GM21723 (cell line): ENCODE measurements around the gene PNCK.

Source experiments
- ATAC-seq: cut with Tn5 transposase; IDR thresholded peaks from one replicate; pipeline ENCODE4 v1.9.1; 2021; ENCODE audit warnings: mild to moderate bottlenecking, moderate library complexity; ENCODE audit not compliant: unreplicated experiment

The PNCK gene

GRCh38 chrX:153642655-153643430 lies 30.8 kb downstream of the PNCK start:
- no peak for ATAC-seq

DNA sequence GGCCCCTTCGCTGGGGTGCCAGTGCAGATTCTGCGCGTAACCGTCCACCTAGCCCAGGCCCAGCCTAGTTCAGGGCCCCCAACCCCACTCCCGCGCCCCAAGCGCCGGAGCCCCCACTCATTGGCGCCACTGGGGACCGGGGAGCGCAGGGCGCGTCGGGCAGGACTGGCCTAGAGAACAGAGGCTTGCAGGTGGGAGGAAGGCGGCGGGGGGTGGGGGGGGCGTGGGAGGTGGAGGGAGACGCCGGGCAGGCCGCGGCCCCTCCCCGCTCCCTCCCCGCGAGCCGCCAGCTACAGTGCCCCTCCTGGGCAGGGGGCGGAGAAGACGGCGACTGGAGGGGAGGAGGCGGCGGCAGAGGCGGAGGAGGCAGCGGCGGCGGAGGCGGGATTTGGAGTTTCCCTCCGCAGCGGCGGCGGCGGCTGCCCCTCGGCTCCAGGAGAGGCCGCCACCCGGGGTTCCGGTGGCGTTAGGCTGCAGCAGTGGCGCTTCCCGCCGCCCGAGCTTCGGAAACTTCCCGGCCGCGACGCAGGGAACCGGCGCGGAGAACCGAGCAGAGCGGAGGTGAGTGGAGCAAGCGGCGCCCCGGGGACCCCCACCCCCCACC lies 31.5 kb downstream of the PNCK start:
- no peak for ATAC-seq

- no peak for ATAC-seq
Measured at GRCh38 chrX:153641627-153642026, 32.0 kb downstream of the PNCK start.

DNA sequence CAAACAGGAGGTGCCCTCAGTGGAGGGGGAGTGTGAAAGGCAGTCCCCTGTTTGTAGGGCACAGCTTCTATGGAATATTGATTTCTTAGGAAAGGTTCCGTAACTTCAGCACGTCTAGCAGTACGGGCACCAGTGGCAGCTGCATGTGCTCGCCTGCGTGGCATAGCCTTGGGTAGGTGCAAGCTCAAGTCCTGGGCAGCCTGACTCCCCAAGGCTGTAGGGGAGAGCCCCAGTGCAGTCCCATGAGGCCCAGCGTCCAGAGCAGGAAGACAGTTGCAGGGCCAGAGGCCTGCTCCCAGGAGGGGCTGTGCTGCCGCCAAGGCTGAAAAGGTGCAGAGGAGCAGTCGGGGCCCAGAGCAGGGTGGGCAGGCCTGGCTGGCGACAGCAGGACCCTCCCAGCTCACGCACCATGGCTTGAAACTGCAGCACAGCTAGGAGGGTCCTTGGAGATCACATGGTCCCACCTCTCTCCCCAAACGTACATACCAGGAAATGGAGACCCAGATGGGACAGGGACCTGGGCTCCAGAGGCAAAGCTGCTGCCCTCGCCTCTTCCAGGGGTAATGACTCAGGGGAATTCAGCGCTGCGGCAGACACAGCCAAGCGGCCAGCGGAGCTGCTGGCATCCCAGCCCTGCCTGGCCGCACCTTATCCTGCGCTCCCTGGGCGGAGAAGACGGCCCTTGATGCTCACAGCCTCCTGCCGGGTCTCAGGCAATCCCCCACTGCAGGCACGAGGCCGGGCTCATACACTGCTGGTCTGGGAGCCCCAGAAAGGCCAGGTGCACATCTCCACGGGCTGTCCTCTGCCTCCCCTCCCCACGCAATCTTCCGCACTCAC lies 32.7 kb downstream of the PNCK start:
- no peak for ATAC-seq

DNA sequence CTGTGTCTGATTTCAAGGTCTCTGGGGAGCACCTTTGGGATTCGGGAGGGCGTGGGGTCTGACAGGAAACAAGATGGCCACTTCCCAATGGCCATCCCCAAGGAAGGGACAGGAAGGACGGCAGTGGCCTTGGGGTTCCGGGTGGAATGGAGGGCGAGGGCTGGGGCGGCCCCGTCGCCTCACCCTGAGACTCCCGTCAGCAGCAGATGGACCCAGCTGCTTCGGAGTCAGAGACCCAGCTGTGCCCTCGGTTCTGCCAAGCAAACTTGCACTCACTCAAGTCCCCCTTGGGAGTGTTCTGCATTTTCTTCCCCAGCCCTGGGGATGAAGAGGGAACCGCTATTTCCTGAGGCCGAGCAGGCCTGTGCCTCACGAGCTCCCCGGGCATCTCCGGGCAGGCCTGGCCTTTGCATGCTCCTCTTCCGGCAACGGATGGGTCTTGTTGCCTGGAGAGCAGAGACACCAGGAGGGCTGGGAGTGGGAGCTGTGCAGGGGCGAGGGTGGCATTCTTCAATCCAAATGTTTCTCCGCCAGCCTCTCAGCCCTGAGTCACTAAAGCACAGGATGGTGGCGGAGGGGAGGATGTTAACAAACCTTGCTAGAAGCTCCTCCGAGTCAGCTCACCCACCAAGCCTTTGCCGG lies 33.4 kb downstream of the PNCK start:
- no peak for ATAC-seq

DNA sequence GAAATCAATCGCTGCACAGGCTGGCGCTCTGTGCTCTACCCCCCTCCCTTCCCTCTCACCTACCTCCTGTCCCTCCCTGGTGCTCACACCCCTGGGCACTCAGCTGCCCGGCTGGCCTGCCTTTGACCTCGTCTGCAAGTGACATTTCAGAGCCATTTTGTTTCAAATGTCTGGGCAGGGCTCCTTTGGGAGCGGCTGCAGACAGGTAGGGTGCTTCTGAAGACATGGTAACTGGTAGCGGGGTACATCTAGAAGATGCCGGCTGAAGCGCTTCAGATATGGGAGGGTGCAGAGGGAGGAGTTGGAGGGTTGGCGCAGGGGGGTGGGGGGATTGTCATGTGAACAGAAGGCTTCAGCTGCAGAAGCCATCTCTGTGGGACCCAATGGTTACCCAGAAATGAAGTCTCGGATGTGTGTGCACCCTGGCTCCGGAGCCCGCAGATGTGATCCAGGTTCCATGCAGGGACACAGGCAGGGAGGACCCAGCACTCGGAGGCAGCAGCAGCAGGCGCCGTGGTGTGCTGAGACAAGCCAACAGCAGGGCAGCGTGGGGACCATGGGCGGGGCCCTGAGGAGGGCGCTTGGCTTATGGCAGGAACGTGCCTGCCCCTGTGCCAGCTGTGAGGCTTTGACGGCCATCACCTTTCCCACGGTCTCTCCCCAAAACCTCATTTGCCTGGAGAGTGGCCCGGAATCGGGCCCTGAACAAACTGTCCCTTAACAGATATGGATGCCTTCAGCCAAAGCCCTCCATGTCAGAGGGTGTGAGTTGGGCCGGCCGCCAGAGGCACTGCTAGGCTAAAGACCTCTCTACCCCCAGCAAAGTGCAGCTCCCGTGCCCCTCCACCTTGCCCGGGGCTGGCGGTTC lies 34.2 kb downstream of the PNCK start:
- ATAC-seq: no peak

DNA sequence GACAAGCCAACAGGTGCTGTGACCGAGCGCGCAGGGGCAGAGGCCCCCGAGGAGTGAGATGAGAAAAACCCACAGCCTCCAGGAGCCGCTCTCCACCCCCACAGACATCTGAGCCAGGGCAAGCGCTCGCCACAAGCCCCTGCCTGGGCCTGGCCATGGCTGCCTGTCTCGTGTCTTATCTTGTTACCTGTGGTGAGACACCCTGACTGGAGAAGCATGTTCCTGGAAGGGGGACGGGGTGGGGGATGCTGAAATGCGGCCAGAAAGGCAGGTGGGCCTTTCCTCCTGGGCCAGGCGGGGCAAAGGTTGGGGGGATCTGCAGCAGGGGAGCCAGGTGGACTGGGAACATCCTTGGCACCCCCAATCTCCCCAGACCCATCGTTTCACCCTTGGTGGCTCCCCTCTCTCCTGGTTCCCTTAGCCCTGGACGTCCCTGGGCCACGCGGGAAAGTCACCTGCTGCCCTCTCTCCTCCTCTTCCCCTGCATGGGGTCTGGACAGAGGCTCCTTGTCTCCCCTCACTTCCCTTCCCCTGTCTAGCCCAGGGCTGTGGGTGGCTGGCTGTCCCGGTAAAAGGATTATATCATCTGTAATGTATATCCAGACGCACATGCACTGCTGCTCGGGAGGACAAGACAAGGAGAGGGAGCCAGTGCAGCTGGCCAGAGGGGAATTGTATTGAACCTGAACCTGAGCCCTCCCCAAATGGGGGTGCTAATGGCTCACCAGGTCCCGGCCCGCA lies 35.0 kb downstream of the PNCK start:
- no peak for ATAC-seq

GRCh38 chrX:153638041-153638371 lies 35.6 kb downstream of the PNCK start:
- ATAC-seq: no peak

DNA sequence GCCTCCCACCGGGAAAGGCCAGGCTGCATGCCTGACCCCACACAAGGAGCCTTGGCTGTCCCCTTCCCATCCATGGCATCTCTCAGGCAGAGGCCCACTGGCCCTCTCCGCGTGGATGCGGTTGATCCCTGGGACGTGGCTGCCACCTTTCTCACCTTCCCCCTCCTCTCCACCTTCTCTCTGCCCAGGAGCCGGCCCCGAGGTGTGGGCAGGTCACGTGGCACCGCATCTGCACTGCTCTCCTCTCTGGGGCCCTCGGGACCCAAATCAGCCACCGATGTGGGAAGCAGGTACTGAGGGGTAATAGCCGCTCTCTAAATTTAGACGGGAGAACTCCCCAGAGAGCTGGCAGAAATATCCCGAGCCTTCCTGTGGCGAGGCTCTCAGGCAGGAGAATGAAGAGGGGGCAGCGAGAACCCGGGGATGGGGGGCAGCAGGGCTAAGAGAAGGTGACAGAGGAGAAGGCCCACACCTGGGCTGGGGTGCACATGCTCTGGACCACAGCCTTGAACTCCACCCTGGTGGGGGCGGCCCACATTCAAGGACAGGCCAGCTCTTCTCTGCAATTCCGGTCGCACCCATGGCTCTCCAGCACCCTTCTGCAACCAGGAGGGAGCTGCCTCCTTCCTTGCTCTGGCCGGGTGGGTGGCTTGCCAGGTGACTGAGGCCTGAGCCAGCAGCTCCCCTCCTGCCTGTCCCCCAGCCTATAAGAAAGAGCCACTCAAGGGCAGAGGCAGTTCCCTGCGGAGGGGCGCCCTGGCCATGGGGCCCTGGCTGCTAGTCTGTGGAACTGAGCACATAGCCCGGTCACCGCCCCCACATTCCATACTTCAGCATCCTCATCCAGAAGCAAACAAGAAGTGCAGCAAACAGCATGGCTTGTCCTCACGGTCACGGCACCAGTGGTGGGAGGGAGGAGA lies 36.2 kb downstream of the PNCK start:
- no peak for ATAC-seq

- no peak for ATAC-seq
Measured at GRCh38 chrX:153636716-153637115, 36.9 kb downstream of the PNCK start.

DNA sequence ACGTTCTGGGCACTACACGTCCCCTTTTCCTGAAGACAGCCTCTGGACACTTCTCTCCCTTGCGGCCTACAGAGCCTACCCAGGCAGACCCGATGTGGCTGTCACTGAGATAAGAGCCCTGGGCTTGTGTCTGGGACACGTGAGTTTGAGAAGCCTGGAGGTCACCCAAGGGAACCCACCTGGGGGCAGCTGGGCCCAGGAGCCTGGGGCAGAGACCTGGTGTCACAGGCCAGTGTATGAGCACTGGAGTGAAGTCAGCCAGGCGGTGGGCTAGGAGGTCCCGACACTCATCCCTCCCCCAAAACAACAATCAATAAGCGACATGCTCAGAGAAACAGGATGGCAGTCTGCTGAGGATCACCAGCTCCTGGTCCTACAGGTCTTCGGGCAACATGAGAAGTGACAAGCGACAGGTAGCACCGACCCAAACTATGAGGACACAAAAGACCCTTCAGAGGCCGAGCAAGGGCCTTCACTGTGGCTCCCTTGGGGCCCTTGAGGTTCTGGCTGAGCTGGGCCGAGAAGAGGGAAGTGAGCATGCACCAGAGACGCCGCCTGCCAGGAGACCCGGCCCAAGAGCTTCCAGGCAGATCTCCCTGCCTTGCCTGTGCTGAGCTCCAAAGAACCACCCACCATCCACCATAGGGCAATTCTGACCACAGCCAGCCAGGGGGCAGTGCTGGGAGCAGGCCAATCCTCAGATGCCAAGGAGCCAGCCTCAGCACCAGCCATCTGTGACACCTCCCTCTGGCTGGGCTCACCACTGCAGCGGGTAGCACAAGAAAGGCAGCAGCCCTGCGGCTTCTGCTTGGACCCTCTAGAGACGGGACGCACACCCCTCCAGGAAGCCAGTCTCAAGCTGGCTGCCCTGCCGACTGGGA lies 37.6 kb downstream of the PNCK start:
- ATAC-seq: peak; percentile 59

DNA sequence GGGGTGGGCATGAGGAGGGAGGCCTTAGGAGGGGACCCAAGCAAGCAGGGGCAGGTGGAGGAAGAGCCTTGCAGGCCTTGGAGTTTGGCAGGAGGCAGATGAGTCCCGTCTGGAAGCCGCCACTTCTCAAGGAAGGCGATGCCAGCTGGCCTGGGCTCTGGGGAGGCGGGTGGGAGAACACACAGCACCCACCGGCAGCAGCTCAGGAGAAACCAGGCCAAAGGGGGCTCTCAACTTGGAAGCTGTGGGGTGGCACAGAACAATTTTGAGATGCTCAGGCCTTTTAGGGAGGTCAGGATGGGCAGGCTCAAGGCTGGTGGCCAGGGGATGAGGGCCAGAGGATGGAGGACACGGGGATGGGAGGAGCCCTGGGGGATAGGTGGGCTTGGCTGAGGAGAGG lies 38.2 kb downstream of the PNCK start:
- ATAC-seq: no peak

DNA sequence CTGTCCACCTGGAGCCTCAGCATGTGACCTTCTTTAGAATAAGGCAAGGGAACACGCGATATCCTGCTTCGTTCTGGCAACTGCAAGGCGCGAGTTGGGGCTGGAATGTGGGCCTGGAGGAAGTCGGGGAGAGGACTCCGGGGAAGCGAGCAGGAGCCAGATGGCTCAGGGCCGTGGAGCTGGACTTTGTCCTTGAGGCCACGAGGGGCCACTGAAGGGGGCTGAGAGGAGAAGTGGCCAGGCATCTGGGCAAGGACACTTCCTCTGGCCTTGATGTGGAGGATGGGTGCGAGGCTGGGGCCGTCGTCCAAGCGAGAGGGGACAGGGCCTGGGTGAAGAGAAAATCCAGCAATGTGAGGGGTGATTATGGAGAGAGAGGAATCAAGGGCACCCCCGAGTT lies 38.8 kb downstream of the PNCK start:
- no peak for ATAC-seq

DNA sequence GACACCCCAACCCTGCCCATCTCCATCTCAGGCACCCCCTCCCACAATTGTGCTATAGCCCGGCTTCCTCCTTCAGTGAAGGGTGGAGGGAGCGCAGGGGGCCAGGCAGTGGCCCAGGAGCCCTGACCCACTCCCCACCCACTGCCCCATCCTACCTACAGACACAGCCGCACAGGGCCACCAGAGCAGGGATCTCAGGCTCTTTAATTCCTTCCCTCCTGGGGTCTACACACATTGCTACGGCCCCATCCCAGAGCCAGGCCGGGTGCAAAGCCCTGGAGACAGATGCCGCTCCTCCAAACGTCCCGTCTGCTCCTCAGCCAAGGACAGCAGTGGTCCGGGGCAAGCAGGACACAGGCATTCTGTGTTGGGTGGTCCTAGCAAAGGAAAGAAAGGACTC lies 39.4 kb downstream of the PNCK start:
- ATAC-seq: no peak

DNA sequence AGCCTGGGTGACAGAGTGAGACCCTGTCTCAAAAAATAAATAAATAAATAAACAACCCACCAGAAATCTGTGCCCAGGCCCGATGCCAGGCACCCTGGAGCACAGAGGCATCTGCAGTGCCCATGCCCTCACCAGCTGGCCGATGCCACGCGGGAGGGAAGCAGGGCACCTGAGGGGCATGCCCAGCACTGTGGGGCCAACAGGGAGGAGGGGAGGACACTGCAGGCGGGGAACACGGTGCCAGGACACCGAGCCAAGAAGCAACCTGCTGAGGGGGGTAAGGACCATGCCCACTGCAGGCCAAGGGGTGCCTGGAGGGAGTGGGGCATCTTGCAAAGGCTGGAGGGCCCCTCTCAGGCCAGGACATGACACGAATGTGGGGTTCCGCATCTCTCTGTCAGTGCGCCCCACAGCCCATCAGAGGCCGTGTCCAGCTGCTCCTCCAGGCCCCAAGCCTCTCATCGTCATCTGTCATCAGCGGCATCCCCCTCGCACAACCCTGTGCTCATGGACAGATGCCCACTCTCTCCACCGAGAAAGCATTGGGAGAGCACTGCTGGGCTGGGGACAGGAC lies 39.9 kb downstream of the PNCK start:
- no peak for ATAC-seq

GRCh38 chrX:153633048-153633447 lies 40.6 kb downstream of the PNCK start:
- no peak for ATAC-seq

DNA sequence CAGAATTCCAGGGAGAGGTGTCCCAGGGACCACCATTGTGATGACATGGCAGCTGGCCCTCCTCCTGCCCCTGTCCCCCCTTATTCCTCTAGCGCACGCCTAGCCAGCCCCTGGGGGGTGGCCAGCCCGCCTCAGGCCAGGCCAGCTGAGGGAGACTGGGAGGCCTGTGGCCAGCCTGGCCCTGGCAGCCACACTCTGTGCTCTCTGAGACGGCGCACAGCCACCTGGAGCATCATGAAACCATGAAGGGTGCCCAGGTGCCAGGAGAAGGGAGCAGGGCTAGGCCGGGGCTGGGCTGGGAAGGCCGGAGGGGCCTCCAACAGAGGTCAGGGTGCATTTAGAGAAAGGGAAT lies 41.0 kb downstream of the PNCK start:
- ATAC-seq: no peak
